ENCODE data around the gene KIF21A.

KIF21A gene

DNA sequence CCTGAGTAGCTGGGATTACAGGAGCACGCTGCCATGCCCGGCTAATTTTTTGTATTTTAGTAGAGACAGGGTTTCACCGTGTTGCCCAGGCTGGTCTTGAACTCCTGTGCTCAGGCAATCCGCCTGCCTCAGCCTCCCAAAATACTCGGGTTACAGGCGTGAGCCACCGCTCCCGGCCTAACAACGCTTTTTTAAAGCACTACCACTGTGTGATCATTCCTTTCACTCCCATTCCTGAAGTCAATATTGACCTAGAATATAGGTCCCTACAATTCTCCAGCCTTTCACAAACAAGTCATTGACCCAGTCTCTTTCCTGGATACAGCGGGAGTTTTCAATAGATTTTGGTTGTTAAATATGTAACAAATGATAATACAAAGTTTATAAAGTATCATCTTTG lies 62.8 kb downstream of the KIF21A start:
- TF ChIP-seq CTCF (conservative IDR thresholded peaks at IDR 0.05; ENCODE audit: low read depth): no peak
- CTCF ChIA-PET: interaction anchor here (0.7 kb wide), 1 partner anchor 240 kb away, joined by 3 read pairs; the partner anchor contains the start of gene ABCD2
- DNase-seq (ENCODE audit: low spot score): no peak
- POLR2A ChIA-PET (ENCODE audit: low non-redundant PET): no interaction called here
- H3K27ac ChIP-seq: no peak overlapping the region

- ChIA-PET CTCF (interaction anchor here (0.6 kb wide), 1 partner anchor 1479 kb away, joined by 4 read pairs; no protein-coding TSS in a partner anchor), POLR2A (ENCODE audit: low non-redundant PET) (no interaction called here)
- no peak overlapping the region for H3K27ac ChIP-seq
- no peak for DNase-seq (ENCODE audit: low spot score)
- no peak for TF ChIP-seq CTCF (conservative IDR thresholded peaks at IDR 0.05; ENCODE audit: low read depth)
These were observed 64.6 kb downstream of the KIF21A start for GRCh38 chr12:39378341-39378740.

DNA sequence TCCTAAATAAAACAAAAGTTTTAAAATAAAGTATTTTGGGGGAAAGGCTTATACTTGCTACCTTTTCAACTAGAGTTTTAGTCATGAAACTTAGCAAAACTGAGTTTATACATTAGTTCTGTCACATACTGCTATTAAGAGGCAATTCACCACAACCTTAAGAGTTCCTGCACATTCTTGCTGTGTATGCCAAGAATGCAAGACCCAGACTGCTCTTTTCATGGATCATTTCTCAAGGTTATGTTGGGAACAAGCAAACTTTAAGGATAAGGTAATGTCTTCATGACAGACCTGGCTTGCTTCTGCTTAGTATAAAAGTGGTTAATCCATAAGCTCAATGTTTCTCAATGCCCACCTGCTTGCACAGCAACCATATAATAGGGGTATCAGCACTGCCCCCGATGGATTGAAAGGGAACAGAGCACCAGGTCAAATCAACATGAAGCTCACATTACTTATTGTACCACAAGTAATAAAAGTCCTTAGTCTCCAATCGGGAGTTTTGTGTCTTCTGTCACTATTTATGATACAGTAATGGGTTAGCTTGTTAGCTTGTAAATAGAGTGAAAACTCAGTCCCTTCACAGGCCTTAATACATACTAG lies 67.6 kb downstream of the KIF21A start:
- ChIA-PET CTCF (interaction anchor here (1.2 kb wide), 1 partner anchor 11 kb away, joined by 3 read pairs; no protein-coding TSS in a partner anchor), POLR2A (ENCODE audit: low non-redundant PET) (no interaction called here)
- H3K27ac ChIP-seq: no peak overlapping the region
- DNase-seq (ENCODE audit: low spot score): no peak
- TF ChIP-seq CTCF (conservative IDR thresholded peaks at IDR 0.05; ENCODE audit: low read depth): no peak

- CTCF ChIA-PET: interaction anchor here (0.8 kb wide), 1 partner anchor 55 kb away, joined by 4 read pairs; no protein-coding TSS in a partner anchor
- POLR2A ChIA-PET (ENCODE audit: low non-redundant PET): no interaction called here
- DNase-seq (ENCODE audit: low spot score): no peak
- no peak overlapping the region for H3K27ac ChIP-seq
- TF ChIP-seq CTCF (conservative IDR thresholded peaks at IDR 0.05; ENCODE audit: low read depth): no peak
These were observed 70.0 kb downstream of the KIF21A start for GRCh38 chr12:39372929-39373328.

DNA sequence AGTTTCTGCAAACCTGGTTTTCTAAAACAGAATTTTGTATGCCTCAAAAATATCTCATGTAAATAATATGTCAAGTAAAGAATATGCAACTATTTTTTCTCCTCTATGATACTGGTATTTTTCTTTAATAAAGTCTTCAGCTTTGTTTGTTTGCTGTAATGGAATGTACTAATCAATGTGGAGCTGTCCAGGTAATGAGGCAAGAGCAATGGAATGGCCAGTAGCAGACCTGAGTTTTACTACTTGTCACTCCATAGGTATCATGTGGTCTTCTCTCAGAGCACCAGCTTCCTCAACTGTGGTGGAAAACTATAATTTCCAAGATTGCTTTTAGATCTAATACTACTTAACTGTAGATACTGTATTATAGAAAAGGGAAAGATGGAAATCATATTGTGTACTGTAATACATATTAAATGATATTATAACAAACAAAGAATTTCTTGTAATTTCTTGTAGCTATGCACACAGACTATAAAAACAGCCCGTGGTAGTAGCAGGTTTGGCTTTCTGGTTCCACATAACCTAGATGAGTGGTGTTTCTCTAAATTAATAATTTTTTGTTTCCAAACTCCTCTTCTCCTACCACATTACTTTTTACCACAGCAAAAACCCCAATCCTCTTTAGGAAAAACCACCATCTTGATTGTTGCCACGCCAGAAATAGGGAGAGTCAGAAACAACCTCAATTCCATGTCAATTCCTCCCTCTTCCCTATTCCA lies 70.6 kb downstream of the KIF21A start:
- ChIA-PET POLR2A (ENCODE audit: low non-redundant PET) (no interaction called here), CTCF (no interaction called here)
- no peak for TF ChIP-seq CTCF (conservative IDR thresholded peaks at IDR 0.05; ENCODE audit: low read depth)
- no peak overlapping the region for H3K27ac ChIP-seq
- no peak for DNase-seq (ENCODE audit: low spot score)

- POLR2A ChIA-PET (ENCODE audit: low non-redundant PET): no interaction called here
- no peak overlapping the region for H3K27ac ChIP-seq
- CTCF ChIA-PET: no interaction called here
- TF ChIP-seq CTCF (conservative IDR thresholded peaks at IDR 0.05; ENCODE audit: low read depth): no peak
- DNase-seq (ENCODE audit: low spot score): no peak
These were observed 73.2 kb downstream of the KIF21A start for GRCh38 chr12:39369756-39370155.

Data from RWPE1 (cell line).